Endothelial cell (in vitro differentiated cells): ENCODE data around the gene MAGI2. TPM values are rescaled to one million over a fixed set of nuclear protein-coding genes. Genes with fewer than 3 reads are reported as not detected.

ENCODE experiments used
- DNase-seq: peaks from one replicate; pipeline ENCODE4 v3.0.0; 2021; ENCODE audit warnings: low spot score
- H3K27ac Mint-ChIP-seq: one replicate; pipeline ENCODE4 v1.8.0; 2021; ENCODE audit warnings: mixed read lengths, inconsistent platforms; ENCODE audit not compliant: unreplicated experiment
- H3K27me3 Mint-ChIP-seq: one replicate; pipeline ENCODE4 v1.8.0; 2021; ENCODE audit warnings: mild to moderate bottlenecking, moderate library complexity, mixed read lengths, inconsistent platforms; ENCODE audit not compliant: unreplicated experiment
- H3K36me3 Mint-ChIP-seq: one replicate; pipeline ENCODE4 v1.8.0; 2021; ENCODE audit warnings: mild to moderate bottlenecking, low read depth, mixed read lengths, inconsistent platforms; ENCODE audit not compliant: unreplicated experiment
- H3K4me1 Mint-ChIP-seq: one replicate; pipeline ENCODE4 v1.8.0; 2021; ENCODE audit warnings: mild to moderate bottlenecking, mixed read lengths, inconsistent platforms; ENCODE audit not compliant: unreplicated experiment
- H3K4me3 Mint-ChIP-seq: one replicate; pipeline ENCODE4 v1.8.0; 2021; ENCODE audit warnings: mild to moderate bottlenecking, mixed read lengths, inconsistent platforms; ENCODE audit not compliant: unreplicated experiment
- H3K9me3 Mint-ChIP-seq: one replicate; pipeline ENCODE4 v1.8.0; 2021; ENCODE audit warnings: mixed read lengths, inconsistent platforms; ENCODE audit not compliant: unreplicated experiment
- total RNA-seq: library from RNA; stranded (reverse); fragmentation: NEBNext Ultra II Directional; extraction: Animal tissue kit (Norgen Biotek cat#: 25700); gene quantifications from one replicate; pipeline ENCODE4 v1.2.1, GENCODE V29; 2021; ENCODE audit not compliant: unreplicated experiment
- TF ChIP-seq, protein P1 (sequence below): fragments of 200-600 bp; sonication (generic); IDR thresholded peaks from one replicate; pipeline ENCODE4 v1.5.0; 2021; ENCODE audit warnings: antibody characterized with exemption; ENCODE audit not compliant: unreplicated experiment

MAGI2 gene
- total RNA-seq, 1 donor from 2014 or later = 6.3 TPM

DNA sequence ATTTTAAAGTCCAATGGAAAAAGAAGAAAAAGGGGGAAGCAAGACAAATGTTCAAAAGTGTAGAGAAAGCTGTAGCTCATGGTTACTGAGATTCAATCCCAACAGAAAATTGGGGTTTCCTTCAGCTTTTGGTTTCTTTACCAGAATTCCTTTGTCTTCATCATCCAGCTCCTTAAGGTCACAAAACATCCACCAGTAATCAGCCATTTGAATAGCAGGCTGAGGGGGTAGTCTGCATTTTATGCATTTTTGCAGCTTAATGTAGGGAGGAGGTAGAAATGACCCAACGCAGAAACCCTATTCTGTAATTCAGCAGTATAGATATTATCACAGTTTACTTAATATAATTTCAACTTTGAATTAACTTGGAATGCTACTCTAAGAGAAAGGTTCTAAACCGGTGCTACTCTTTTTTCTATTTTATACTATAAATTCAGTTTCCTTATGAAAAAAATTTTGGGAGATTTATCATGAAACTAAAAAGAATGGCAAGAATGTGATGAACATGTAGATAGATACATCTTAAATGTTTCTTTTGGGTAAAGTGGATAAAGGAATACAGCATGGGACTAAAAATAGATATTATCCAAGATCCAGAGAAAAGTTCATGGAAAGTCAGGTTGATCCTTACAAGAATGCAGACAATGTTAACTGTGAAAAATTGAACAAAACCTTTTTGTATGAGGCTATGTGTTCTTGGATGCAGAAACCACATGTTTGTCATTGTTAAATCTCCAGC is 1058.0 kb downstream of the MAGI2 start:
- DNase-seq = no peak
- Mint-ChIP-seq H3K27me3 (peaks cover 2% of the 10 kb centered on the region), H3K4me3 (no peak overlapping the region), H3K4me1 (no peaks in the 10 kb centered on the region), H3K36me3 (no peaks in the 10 kb centered on the region), H3K27ac (no peak overlapping the region), H3K9me3 (no peaks in the 10 kb centered on the region)
- TF ChIP-seq, protein P1, sequence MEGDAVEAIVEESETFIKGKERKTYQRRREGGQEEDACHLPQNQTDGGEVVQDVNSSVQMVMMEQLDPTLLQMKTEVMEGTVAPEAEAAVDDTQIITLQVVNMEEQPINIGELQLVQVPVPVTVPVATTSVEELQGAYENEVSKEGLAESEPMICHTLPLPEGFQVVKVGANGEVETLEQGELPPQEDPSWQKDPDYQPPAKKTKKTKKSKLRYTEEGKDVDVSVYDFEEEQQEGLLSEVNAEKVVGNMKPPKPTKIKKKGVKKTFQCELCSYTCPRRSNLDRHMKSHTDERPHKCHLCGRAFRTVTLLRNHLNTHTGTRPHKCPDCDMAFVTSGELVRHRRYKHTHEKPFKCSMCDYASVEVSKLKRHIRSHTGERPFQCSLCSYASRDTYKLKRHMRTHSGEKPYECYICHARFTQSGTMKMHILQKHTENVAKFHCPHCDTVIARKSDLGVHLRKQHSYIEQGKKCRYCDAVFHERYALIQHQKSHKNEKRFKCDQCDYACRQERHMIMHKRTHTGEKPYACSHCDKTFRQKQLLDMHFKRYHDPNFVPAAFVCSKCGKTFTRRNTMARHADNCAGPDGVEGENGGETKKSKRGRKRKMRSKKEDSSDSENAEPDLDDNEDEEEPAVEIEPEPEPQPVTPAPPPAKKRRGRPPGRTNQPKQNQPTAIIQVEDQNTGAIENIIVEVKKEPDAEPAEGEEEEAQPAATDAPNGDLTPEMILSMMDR = no peak

DNA sequence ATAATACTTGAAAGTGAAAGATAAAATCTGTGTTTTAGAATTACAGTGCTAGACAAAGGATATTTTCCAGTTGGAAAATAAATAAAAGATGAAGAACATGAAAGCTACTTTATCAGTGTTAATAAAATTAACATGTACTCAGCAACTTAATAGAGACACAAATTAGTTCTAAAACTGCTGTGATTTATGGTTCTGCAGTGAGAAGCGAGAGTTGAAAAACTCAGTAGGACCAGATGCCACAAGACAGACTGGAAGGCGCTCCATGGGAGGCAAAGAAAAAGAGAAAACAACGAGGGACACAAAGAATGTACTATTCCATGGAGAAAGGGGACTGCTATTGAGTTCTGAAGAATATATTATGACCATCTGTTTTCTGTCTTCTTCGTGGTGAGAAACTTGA is 1064.4 kb downstream of the MAGI2 start:
- no peak for DNase-seq
- Mint-ChIP-seq H3K4me1 (peaks cover 8% of the 10 kb centered on the region), H3K27me3 (peaks cover 2% of the 10 kb centered on the region), H3K36me3 (no peaks in the 10 kb centered on the region), H3K27ac (no peak overlapping the region), H3K4me3 (no peak overlapping the region), H3K9me3 (no peaks in the 10 kb centered on the region)
- TF ChIP-seq, protein P1 = no peak

DNA sequence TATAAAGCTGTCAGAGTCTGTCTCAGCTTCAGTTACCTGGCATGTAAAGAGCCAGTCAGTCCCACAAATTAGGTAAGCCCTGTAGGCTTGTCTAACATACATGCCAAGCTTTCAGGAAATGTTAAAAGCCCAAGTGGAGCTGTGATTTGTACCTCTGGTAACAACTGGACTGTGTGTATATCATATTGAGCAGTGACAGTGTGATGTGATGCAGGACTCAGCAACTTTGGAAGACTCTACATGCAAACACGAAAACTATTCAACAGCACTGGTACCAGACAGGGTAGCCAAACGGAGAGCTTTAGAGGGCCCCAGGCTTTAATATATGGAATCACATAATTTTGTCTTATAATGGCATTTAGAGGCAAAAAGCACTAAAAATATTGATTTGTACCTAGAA is 1066.9 kb downstream of the MAGI2 start:
- Mint-ChIP-seq H3K36me3 (no peaks in the 10 kb centered on the region), H3K9me3 (no peaks in the 10 kb centered on the region), H3K27me3 (no peaks in the 10 kb centered on the region), H3K4me3 (no peak overlapping the region), H3K4me1 (peaks cover 8% of the 10 kb centered on the region), H3K27ac (no peak overlapping the region)
- TF ChIP-seq, protein P1 = no peak
- DNase-seq = no peak

DNA sequence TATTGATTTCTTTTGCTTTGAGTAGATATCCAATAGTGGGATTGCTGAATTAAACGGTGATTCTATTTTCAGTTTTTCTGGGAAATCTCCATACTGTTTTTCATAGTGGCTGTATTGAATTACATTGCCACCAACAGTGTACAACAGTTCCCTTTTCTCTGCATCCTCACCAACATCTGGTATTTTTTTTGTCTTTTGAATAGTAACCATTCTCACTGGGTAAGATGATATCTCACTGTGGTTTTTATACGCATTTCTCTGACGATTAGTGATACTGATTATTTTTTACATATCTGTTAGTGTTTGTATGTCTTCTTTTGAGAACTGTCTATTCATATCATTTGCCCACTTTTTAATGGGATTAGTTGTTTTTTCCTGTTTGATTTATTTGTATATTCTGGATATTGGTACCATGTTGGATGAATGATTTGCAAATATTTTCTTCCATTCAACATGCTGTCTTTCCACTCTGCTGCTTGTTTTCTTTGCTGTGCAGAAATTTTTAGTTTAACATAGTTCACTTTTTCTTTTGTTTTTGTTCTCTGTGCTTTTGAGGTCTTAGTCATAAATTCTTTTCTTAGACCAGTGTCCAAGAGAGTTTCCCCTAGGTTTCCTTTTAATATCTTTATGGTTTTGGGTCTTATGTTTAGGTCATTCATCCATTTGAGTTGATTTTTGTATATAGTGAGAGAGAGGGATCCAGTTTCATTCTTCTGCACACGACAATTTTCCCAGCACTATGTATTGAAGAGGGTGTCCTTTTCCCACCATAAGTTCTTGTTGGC is 1070.2 kb downstream of the MAGI2 start:
- Mint-ChIP-seq H3K4me3 (no peak overlapping the region), H3K4me1 (peaks cover 8% of the 10 kb centered on the region), H3K9me3 (no peaks in the 10 kb centered on the region), H3K27me3 (no peaks in the 10 kb centered on the region), H3K36me3 (no peaks in the 10 kb centered on the region), H3K27ac (no peak overlapping the region)
- TF ChIP-seq, protein P1 = no peak
- DNase-seq = no peak

DNA sequence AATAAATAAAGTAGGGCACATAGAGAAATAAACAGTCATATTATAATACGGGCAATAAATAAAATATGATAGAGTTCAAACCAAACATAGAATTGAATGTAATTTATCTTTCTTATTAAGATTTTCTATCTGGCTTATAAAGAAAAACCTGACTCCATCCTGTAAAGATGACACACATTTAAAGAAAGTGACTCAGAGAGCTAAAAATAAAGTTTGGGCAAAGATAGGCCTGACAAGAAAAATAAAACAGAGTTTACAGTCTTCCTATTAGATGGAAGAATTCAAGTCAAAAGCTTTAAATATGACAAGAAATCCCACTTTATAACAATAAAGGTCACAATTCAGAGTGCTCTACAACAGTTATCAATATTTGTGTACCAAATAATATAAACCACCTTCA is 1074.3 kb downstream of the MAGI2 start:
- TF ChIP-seq, protein P1 = no peak
- no peak for DNase-seq
- Mint-ChIP-seq H3K4me3 (no peak overlapping the region), H3K9me3 (no peaks in the 10 kb centered on the region), H3K36me3 (no peaks in the 10 kb centered on the region), H3K27me3 (no peaks in the 10 kb centered on the region), H3K4me1 (no peaks in the 10 kb centered on the region), H3K27ac (no peak overlapping the region)
